Measurements from ENCODE around the gene SLC12A9.
"Not testable (repeated sequence)": the region's sequence is repeated elsewhere in the genome, so short reads cannot be mapped to it uniquely, and the experiment has no call there.

The SLC12A9 gene, protein sequence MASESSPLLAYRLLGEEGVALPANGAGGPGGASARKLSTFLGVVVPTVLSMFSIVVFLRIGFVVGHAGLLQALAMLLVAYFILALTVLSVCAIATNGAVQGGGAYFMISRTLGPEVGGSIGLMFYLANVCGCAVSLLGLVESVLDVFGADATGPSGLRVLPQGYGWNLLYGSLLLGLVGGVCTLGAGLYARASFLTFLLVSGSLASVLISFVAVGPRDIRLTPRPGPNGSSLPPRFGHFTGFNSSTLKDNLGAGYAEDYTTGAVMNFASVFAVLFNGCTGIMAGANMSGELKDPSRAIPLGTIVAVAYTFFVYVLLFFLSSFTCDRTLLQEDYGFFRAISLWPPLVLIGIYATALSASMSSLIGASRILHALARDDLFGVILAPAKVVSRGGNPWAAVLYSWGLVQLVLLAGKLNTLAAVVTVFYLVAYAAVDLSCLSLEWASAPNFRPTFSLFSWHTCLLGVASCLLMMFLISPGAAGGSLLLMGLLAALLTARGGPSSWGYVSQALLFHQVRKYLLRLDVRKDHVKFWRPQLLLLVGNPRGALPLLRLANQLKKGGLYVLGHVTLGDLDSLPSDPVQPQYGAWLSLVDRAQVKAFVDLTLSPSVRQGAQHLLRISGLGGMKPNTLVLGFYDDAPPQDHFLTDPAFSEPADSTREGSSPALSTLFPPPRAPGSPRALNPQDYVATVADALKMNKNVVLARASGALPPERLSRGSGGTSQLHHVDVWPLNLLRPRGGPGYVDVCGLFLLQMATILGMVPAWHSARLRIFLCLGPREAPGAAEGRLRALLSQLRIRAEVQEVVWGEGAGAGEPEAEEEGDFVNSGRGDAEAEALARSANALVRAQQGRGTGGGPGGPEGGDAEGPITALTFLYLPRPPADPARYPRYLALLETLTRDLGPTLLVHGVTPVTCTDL

DNA sequence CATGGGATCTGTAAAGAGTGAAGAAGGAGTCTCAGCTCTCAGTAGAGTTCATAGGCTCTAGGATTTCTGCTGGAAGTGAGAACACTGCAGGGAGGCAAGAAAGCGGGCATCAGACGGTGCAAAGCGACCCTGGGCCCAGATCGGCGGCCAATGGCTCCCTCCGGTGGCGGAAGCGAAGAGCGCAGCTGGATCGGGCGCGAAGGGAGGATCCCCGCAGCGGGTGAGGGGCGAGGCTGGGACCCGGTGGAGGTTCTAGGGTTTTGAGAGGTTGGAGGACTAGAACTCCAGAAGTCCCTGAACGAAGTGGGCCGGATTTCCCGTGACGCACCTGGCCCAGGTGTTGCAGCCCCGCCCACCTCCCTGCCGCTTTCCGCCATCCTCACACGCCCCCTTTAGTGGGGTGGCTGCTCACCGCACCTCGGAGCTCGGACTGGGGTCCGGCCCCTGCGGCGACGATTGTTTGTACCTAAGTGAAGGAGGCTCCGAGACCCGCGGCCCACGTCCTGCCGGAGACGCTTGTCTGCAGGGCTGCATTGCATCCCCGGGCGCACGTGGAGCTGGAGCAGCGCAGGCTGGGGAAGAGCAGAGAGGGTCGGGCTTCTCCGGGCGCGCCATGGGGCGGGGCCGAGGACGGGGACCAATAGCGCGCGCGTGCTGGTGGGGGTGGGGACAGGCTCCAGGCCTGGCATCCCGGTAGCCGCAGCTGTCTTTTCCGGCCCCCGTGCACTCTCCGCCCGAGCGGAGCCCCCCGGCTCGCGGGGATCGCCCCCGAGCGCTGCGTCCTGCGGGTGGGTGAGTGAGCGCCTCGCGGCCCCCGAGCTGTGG is at the start of gene SLC12A9:
Gene SLC12A9 (plus strand): TSS at position 666 of the 825 bp plus-strand sequence. CDS start 1,485 bp downstream, outside the sequence.
- peak; percentile 65 for DNase-seq

DNA sequence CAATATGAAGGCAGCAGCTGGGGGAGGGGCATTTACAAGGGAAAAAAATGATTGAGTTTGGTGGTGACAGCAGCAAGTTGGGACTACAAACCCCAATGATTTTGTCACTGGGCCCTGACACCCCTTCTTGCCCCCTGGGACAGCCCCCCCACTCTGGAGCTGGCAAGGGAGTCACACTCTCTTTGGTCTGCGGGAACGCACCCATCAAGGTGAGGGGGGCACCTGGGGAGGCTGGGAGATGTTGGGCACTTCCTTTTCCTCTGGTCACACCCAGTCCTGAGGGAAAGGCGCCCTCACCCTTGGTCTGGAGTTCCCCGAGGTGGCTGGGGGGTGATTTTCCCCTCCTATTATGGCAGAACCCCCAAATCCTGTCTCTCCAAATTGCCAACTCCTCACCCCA is 49.6 kb upstream of the SLC12A9 start:
- no peak for DNase-seq

DNA sequence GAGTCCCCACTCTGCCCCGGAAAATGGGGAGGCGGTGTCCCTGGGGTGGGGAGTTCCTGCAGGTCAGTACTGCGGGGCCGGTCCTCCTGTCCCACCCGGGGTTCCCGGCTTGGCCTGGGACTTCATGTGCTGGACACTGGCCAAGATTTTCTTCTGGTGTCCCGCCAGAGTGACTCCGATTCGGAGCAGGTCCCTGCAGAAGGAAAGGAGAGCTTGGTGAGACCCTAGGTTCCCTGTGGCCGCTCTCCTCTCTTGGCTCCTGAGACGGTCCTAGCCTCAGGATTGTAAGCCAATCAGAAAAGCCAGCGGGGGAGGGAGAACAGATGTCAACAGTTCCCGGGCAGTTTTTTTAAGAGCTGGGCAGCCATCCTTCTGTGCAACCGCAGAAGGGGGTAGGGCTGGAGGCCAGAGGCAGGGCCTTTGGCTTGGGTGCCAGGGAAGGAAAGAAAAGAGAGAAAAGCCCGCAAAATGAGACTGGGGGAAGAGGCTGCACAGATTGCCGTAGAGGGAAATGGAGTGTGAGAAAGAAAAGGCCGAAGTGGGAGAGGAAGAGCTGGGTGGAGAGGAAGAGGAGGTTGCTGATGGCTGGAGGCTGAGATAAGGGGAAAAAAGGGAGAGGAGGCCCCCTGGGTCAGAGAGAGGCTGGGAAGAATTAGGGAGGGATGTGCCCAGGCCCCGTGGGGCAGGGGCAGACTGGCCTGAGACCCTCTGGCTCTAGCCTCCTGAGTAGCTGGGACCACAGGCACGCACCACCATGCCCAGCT is 48.9 kb upstream of the SLC12A9 start:
- peak; percentile 86 for DNase-seq

DNA sequence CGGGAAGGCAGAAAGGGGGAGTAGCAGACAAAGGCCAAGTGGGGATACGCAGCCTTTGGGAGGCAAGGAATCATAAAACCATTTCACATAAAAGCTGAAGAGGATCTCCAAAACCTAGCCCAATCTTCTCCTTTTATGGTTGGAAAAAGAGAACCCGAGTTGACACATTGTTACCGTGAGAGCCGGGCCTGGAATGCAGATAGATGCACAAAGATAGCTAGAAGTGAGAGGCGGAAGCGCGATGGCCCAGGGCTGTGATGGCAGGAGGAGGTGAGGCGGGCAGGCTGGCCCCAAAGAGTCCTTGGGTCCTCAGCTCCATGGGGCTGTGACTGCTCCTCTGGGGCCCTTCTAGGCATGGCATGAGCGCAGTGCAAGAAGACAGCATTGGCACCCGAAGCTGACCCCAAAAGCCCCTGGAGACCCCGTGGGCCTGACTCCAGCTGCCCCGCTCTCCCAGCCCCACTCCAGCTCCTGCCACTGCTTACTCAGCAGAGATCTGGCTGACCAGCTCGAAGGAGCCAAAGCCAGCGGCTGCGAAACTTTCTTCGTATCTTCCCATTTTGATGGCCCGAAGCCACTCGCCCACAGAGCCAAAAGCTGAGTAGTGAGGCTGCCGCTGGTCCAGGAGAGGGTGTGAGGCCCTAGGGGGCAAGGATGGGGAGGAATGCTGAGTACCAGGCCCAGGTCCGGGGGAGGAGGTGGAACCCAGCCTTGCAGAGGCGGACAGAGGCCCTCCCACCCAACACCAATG is 47.7 kb upstream of the SLC12A9 start:
- no peak for DNase-seq

DNA sequence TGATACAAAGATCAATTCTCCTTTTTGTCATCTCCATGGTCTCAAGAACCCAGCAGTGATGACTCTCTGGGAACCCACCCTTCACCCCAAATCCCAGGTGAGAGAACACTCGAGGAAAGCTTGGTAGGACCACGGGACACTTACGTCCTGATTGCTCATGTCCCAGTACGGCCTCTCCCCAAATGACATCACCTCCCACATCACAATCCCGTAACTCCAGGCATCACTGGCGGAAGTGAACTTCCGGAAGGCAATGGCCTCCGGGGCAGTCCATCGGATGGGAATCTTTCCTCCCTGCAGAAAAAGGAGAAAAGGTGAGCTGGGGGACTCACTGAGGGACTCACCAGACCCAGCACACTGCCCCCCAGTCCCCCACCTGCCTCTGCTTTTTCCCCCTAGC is 46.2 kb upstream of the SLC12A9 start:
- no peak for DNase-seq

DNA sequence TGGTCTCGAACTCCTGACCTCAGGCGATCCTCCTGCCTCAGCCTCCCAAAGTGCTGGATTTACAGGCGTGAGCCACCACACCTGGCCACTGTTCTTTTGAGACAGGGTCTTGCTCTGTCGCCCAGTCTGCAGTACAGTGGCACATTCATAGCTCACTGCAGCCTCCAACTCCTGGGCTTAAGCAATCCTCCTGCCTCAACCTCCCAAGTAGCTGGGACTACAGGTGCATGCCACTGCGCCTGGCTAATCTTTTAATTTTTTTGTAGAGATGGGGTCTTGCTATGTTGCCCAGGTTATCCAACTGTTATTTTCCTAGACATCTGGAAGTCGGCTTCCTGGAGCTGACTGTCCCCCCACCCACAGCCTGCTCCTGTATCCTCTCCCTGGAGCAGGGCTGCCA is 45.6 kb upstream of the SLC12A9 start:
- not testable (repeated sequence) for DNase-seq

DNA sequence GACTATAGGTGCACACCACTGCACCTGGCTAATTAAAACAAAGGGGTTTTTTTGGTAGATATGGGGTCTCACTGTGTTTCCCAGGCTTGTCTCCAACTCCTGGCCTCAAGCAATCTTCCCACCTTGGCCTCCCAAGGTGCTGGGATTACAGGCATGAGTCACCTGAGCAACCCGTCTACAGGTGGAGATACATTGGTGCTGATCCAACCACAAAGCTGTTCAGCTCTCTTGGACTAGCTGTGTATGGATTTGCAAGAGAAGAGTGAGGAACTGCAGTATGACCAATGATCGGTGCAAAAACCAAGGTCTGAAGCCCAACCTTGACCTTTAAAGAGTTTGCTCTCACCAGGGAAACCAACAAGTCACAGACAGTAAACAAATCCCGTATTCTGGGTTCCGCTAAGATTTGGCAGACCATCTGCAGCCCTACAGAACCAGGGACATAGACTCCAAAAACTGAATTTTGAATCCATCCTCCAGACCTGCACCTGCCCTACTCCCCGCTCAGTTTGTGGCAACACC is 44.1 kb upstream of the SLC12A9 start:
- DNase-seq, result no peak

DNA sequence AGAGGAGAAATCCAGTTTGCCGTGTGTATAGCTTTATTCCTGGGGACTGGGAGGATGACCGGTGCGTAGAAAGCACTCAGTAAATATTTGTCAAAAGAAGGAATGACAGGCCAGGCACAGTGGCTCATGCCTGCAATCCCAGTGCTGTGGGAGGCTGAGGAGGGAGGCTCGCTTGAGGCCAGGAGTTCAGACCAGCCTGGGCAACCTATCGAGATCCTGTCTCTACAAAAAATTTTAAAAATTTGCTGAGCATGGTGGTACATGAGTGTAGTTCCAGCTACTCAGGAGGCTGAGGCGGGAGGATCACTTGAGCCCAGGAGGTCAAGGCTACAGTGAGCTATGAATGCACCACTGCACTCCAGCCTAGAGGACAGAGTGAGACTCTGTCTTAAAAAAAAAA is 41.0 kb upstream of the SLC12A9 start:
- no peak for DNase-seq

DNA sequence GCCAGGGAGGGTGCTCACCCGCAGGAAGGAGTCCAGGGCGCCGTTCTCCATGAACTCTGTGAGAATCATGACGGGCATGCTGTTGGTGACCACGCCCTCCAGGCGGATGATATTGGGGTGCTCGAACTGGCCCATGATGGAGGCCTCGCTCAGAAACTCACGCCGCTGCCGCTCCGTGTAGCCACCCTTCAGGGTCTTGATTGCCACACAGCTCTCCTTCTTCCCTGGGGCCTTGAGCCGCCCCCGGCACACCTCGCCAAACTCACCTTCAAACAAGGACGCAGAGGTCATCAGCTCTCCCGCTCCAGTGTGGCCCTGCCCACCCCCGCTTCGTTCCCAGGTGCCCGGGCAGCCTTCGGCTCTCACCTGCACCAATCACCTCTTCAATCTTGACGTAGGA is 39.8 kb upstream of the SLC12A9 start:
- DNase-seq, result no peak

DNA sequence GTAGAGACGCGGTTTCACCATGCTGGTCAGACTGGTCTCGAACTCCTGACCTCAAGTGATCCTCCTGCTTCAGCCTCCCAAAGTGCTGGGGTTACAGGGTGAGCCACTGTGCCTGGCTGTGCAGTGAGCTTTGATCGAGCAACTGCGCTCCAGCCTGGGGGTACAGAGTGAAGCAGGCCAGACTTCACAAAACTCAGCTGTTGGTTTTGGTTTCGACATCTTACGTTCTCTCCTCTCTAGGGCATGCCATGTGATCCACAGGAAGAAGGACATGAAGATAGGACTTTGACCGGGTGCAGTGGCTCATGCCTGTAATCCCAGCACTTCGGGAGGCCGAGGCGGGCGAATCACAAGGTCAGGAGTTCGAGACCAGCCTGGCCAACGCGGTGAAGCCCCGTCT is 36.0 kb upstream of the SLC12A9 start:
- peak; percentile 10 for DNase-seq

DNA sequence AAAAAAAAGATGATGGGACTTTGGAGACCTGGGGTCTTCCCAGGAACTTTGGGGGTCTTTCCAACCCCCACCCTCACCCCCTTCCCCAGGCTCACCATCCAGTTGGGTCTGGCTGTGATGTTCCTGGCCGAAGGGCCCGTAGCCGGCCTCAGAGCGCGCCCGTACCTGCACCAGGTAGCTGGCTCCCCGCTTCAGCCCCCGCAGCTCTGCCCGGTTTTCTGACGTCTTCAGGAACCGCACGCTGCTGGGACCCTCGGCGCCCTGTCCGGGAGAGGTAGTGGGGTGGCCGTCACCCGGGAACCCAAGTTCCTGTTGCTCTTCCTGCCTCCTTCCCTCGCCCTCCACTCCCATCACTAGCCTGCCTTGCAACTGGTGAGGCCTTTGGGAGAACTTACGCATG is 35.4 kb upstream of the SLC12A9 start:
- DNase-seq, result no peak

DNA sequence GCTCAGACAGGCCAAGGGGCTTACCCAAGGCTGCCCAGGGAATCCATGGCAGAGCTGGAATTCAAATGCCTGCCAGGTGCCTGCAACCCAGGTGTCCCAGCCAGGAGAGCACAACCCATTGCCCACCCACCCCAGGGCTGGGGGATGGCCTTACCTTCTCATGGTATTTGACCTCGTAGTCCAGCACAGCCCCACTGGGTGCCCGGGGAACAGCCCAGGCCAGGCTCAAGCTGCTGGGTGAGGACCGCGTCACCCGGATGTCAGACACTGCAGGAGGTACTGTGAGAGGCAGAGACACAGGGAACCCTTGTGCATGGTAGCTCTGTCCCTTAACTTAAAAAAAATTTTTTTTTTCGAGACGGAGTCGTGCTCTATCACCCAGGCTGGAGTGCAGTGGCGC is 34.1 kb upstream of the SLC12A9 start:
- no peak for DNase-seq

DNA sequence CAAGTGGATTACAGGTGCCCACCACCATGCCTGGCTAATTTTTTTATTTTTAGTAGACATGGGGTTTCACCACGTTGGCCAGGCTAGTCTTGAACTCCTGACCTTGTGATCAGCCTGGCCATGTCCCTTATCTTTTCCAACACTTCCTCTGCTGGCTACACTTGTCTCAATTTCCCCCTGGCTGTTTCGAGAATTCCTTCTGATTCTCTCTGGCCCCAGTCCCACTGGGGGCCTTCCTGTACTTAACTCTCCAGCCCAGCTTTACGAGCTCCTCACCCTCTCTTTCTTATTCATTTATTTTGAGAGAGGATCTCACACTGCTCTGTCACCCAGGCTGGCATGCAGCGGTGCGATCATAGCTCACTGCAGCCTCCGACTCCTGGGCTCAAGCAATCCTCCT is 33.7 kb upstream of the SLC12A9 start:
- DNase-seq, result no peak

DNA sequence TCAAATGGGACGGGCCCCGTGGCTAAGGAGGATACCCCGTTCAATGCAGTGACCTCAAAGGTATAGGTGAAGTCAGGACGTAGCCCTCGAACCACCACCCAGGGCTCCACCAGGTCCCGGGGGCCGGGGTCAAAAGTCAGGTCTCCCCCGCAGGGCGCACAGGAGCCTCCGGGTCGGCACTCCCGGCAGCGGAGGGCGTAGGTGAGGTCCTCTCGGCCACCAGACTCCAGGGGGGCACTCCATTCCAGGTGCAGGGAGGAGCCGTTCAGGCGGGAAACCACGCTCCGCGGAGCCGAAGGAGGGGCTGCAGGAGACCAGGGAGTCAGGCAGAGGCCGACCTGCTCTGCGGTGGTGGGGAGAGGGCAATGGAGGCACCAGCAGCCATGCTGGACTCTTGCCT is 32.9 kb upstream of the SLC12A9 start:
- DNase-seq, result no peak

DNA sequence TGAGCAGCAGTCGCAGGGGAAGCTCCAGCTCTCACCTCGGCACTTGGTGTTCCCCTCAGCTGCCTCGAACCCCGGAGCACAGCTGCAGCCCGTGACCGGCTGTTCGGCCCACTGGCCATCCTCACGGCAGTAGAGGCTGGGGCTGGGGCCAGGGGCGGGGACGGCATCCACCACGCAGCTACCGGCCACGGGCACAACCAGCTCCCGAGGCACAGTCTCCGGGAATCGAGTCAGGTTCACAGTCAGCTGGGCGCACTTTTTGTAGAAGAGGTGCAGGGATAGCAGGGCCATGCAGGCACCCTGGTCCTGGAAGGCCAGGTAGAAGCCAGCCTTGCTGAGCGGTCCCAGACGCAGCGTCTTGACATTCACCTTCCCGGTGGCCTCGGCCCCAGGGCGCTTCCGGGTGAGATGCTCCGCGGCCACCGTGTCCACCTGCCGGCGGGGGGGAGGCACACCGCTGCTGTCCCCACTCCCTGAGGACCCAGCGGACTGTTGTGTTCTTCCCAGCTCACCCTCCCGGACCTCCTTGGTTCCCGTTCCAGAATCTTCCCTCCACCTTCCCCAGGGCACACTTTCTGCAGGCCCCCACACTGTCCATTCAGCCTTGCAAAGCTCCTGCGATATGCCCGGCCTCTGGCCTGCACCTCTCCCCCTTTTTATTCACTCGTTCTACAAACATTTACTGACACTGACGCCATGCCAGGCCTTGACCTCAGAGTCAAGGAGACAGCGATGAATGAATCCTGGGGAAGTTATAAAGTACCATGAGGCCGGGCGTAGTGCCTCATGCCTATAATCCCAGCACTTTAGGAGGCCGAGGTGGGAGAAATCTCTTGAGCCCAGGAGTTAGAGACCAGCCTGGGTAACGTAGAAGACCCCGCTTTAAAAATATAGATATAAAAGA is 30.0 kb upstream of the SLC12A9 start:
- no peak for DNase-seq

DNA sequence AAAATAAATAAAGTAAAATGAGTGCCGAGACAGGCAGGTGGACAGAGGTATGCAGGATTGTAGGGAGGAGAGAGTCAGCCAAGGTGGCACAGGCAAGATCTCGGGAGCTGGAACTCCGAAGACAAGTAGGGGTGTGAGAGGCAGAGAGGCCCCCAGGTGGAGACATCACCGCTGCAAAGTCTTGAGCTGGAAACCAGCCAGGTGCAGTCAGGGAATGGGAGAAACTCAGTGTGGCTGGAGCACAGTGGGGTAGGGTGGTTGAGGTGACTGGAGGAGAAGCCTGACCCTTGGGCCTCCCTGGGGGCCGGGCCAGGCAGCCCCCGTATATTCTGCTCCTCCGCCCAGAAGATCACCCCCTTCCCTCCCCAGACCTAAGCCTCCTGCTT is 29.4 kb upstream of the SLC12A9 start:
- no peak for DNase-seq

DNA sequence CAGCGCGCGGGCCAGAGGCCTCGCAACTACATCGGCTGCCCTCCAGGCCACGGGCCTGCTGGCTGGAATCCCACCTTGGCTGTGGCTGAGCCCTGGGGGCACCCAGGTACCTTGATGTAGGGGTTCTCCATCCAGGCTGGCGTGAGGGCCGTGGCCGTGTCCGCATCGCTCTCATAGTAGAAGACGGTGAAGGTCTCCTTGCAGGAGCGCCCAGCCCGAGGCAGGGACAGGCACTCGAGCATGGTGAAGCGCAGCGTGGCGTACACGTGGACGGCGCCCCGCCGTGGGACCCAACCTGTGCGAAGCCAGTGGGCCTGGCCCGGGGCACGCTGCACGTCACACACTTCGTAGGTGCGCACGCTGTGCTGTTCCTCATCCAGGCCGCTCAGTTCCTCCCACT is 29.0 kb upstream of the SLC12A9 start:
- no peak for DNase-seq

DNA sequence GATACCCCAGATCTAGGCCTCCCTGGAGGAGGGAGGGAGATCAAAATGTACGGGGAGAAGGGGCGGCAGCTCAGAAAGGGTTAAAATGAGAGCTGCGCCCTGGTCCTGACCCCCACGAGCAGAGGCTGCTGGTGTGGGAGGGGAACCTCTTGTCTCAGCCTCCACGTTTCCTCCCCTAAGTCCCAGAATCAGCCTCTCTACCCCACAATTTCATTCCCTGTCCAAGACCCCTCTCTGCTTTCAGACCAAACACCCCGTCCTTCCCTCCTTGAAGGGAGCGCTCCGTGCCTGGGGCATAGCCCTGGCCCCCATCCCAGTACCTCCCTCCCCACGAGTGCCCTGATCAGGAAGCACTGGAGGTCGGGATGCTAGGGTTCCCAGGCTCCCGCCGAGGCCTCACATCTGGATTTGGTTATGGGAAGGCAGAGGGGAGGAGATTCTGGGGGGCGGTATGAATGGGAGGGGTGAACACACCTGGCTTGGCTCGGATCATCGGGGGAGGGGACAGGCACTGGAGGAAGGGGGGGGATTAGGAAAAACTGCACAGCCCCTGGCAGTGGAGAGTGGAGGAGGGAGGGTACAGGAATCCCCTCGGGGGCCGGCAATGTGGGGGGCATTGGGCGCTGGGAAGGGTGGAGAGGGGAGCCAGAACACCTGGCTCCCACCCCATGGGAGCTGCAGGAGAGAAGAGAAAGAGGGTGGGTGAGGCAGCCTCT is 27.9 kb upstream of the SLC12A9 start:
- no peak for DNase-seq

DNA sequence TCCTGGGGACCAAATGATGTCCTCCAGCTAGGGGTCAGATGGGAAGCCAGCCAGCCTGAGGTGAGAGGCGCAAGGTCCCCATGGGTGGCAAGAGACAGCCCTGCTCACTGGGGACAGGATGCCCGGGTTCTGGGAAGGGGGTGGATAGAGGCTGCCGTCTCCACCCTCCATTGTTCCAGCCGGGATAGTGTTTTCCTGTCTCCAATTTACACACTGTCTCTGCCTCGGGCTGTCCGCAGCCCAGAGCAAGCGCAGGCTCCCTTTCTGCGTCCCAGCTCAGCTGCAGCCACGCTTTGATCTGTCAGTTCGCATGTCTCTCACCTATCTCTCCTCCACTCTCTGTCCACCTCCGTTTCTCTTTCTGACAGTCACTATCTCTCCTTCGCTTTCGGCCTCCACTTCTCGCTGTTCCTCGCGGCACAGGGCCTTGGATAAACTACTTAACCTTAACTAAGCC is 27.3 kb upstream of the SLC12A9 start:
- DNase-seq, result no peak
